GM12873 (cell line): Measurements from ENCODE around the gene STUM.

Experiments used
- TF ChIP-seq, protein P1 (sequence below): IDR thresholded peaks from 2 replicates; pipeline ENCODE4 v1.5.1; 2012; ENCODE audit warnings: low read depth, mild to moderate bottlenecking, moderate library complexity, low read length, control low read depth; ENCODE audit not compliant: insufficient read depth; ENCODE audit errors: missing control alignments

STUM gene

DNA sequence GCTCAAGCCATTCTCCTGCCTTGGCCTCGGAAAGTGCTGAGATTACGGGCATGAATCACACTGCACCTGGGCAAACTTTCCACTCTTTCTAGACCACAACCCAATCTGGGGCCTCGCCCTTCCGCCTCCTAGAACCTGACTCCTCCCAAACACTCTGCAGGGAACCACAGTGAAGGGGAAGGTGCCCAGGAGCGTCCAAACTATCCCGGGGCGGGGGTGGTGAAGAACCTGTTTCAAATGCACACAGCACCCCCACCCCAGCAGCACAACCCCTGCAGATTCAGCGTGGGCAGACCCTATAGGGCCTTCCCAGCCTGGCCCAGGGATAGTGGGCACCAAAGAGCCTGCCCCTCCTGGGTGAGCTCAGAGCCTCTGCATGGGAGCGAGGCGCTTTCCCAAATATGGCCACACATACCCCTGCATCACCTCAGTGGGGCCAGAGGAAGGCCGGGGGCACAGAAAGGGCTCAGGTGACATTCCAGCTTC, 86.9 kb downstream of the STUM start:
- TF ChIP-seq, protein P1, sequence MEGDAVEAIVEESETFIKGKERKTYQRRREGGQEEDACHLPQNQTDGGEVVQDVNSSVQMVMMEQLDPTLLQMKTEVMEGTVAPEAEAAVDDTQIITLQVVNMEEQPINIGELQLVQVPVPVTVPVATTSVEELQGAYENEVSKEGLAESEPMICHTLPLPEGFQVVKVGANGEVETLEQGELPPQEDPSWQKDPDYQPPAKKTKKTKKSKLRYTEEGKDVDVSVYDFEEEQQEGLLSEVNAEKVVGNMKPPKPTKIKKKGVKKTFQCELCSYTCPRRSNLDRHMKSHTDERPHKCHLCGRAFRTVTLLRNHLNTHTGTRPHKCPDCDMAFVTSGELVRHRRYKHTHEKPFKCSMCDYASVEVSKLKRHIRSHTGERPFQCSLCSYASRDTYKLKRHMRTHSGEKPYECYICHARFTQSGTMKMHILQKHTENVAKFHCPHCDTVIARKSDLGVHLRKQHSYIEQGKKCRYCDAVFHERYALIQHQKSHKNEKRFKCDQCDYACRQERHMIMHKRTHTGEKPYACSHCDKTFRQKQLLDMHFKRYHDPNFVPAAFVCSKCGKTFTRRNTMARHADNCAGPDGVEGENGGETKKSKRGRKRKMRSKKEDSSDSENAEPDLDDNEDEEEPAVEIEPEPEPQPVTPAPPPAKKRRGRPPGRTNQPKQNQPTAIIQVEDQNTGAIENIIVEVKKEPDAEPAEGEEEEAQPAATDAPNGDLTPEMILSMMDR = no peak

DNA sequence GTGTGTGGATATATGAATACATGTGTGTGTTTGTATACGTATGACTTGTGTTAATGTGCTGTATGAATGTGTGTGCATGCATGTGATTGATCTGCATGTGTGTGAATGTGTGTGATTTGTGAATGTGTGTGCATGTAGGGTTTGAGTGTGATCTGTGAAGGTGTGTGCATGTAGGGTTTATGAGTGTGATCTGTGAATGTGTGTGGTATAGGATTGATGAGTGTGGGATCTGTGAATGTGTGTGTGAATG, 88.2 kb downstream of the STUM start:
- TF ChIP-seq, protein P1 = no peak

DNA sequence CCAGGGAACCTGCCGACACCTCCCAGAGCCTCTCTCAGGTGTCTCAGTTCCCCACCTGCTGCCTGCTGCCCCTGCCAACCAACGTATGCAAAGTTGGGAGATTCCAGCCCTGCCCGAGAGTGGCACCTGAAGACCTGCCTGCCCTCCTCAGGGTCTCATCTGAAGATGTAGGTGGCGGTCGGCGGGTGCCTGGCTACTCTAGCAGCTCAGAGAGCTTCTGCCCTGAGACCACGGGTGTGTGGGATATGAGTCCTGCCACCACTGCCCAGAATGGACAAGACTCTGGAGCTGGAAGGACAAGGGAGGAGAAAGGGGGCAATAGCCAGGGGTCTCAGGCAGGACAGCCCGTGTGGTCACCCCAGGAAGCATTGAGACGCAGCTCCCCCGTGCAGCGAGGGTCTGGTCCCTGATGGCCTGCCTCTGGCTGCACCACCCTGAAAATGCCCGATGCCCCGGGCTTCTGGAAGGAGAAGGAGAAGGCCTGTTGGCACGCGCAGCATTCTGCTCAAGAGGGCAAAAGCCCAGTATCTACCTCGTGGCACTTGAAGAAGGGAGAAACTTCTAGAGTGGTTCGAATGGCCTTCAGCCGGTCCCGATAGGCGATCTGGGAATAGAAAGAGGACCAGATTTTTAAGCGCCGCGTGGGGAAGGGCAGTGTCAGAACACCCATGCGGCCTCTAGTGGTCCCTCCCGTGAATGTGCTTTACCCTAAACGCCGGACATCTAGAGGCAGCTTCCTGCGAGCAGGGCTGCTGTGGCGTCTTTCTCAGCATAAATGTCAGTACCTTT, 88.8 kb downstream of the STUM start:
- TF ChIP-seq, protein P1 = no peak

DNA sequence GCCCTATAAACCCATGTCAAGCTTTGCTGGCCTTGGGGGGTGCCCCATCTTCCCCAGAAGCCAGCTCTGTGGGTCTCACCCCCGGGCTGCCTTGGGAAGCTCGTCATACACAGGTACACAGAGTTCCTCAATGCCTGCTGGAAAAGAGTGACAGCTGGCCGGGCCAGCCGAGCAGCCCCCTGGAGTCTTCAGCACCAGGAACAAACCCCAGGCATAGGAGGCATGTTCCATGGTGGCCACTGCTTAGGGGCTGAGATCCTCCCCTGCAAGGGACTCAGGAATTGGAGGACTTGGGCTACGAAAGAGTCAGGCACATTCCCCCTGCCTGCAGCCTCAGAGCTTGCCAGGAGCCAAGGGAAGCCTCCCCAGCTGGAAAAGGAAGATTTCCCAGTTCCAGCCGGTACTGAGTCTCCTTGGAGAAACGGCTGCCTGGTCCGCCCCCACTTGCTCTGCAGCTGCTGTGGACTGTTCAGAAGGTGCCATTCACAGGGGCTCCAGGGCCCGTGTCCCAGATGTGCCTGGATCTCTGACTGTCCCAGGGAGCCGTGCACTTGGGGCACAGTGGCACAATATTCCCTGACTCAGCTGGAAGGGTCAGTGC, 89.5 kb downstream of the STUM start:
- TF ChIP-seq, protein P1 = no peak

DNA sequence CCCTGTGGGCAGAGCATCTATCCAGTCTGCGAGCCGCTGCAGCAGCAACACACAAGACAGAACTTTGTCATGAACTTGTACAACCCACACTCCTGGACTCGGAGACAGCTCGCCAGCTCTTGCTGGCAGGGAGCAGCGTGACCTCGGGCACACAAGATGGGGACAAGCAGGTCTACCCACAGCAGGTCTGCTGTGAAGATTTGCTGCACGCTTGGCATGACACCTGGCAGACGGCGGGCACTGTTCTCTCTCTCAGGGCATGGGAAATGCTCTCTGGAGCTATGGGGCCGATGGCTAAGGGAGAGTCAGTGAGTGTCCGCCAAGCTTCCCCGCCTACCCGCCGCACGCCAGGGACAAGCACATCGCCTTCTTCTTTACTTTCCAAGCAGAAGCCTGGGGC, 90.0 kb downstream of the STUM start:
- TF ChIP-seq, protein P1 = no peak

DNA sequence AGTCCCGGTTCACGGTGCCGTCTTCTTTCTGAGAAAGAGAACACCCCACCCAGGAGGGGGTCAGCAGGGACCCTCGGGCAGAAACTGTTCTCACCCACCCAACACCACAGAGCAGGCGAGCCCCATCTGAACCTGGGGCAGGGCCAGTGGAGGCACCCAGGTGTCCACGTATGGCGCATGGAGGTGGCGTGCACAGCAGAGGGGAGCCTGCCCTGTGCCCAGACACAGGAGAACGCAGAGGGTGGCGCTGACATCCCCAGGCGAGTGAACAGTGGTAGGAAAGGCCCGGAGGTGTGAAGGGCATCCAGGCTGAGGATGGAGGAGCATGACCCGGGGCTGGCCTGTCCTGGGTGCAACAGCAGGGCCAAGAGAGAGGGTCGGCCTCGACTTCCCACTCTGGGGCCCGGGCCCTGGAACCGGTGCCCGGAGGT, 91.1 kb downstream of the STUM start:
- TF ChIP-seq, protein P1 = no peak

DNA sequence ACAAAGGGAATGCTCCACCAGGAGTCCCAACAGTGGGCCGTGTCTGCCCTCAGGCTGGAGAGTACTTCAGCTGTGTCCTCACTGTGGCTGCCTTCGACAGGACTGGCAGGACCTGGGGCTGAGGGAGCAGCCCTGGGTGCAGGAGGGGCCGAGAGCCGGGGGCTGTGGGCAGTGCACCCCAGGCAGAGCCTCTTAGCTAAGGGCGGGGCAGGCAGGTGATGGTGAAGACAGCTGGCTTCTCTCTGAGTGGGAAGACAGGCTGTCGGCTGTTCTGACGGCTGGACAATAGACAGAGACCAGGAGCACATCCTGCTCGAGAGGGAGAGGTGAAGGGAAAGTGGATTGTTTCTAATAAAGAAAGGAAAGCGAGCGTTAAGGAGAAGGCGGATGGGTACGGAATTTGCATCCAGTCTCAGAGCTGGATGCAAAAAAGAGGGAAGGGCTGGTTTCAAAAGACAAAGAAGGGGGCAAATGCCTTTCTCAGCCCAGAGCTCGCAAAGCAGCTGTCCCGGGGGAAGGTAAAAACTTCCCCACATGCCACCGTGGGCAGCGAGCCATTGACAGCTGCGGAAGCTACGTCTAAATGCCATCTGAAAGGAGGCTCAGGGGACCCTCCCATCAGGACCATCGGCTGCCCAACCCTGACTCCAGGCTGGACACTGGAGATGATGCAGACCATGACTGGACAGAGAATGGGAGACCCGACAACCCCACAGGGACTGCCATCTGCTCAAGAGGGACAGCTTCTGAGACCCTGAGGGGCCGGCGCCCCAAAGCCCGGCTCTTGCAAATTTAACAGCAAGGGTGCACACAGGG, 92.0 kb downstream of the STUM start:
- TF ChIP-seq, protein P1 = no peak
